Natural killer cell (primary cell): ENCODE measurements around the gene ZNF136. TPM values are rescaled to one million over a fixed set of nuclear protein-coding genes. Genes with fewer than 3 reads are reported as not detected.

Source experiments
- ATAC-seq, 3 donors: fragments of 150-1000 bp in 2 of 3; fragments of 200-7000 bp in 1 of 3; cut with Tn5 transposase; 1 replicate in 1 of 3; 2 replicates in 2 of 3; pipeline ENCODE4 v1.10.0; 2021; ENCODE audit warnings: mild to moderate bottlenecking in 2 of 3, moderate library complexity in 2 of 3
- DNase-seq, 2 donors: peaks; one replicate each; pipeline versions ENCODE4 v3.0.0 to v3.0.0-alpha.2; 2013 to 2021; ENCODE audit warnings: mixed read lengths in 1 of 2
- H3K27ac ChIP-seq: one replicate; pipeline ENCODE4 v1.5.1; 2013; ENCODE audit warnings: mild to moderate bottlenecking, low read length
- H3K27me3 ChIP-seq: one replicate; pipeline ENCODE4 v1.6.1; 2013; ENCODE audit warnings: low read length; ENCODE audit not compliant: control insufficient read depth, insufficient read depth
- H3K36me3 ChIP-seq: one replicate; pipeline ENCODE4 v1.6.1; 2013; ENCODE audit warnings: low read length; ENCODE audit not compliant: control insufficient read depth, insufficient read depth
- H3K4me1 ChIP-seq: one replicate; pipeline ENCODE4 v1.6.1; 2013; ENCODE audit warnings: low read length; ENCODE audit not compliant: control insufficient read depth, insufficient read depth
- H3K4me3 ChIP-seq: one replicate; pipeline ENCODE4 v1.5.1; 2013; ENCODE audit warnings: low read length
- H3K9me3 ChIP-seq: one replicate; pipeline ENCODE4 v1.6.1; 2013; ENCODE audit warnings: low read length; ENCODE audit not compliant: control insufficient read depth, insufficient read depth
- H3K27ac Mint-ChIP-seq, 2 donors: one replicate each; pipeline ENCODE4 v1.8.0; 2022; ENCODE audit warnings: mild to moderate bottlenecking in 2 of 2, mixed read lengths in 2 of 2, moderate library complexity in 1 of 2
- H3K27me3 Mint-ChIP-seq, 2 donors: one replicate each; pipeline ENCODE4 v1.8.0; 2022; ENCODE audit warnings: low read depth in 2 of 2, mixed read lengths in 2 of 2
- H3K36me3 Mint-ChIP-seq: one replicate; pipeline ENCODE4 v1.8.0; 2022; ENCODE audit warnings: mixed read lengths
- H3K4me1 Mint-ChIP-seq, 2 donors: one replicate each; pipeline ENCODE4 v1.8.0; 2022; ENCODE audit warnings: mixed read lengths in 2 of 2
- H3K4me3 Mint-ChIP-seq: one replicate; pipeline ENCODE4 v1.8.0; 2022; ENCODE audit warnings: mild to moderate bottlenecking, moderate library complexity, mixed read lengths
- H3K9me3 Mint-ChIP-seq, 2 donors: one replicate each; pipeline ENCODE4 v1.8.0; 2022; ENCODE audit warnings: mixed read lengths in 2 of 2
- CTCF ChIP-seq: fragments of 200-600 bp; IDR thresholded peaks from one replicate; pipeline ENCODE4 v1.8.0; 2022; ENCODE audit warnings: antibody characterized with exemption
- WGBS: methylation state at CpG from one replicate; pipeline ENCODE4 v1.1.7; 2013; ENCODE audit warnings: missing lambda C conversion rate; ENCODE audit not compliant: insufficient coverage; 5-methylcytosine and 5-hydroxymethylcytosine counted together
- intact Hi-C: fragments of 100-400 bp; cut with micrococcal nuclease; formaldehyde crosslinking; loops from one replicate; pipeline ENCODE4 v1.14.2; 2022
- total RNA-seq, 4 donors: library from RNA; stranded (reverse); fragments of 120-200 nt in 1 of 4; gene quantifications; one replicate each; pipeline versions ENCODE4 v1.2.3 to v1.2.4, GENCODE V29; 2013 to 2022

Gene ZNF136
- total RNA-seq, 3 donors from 2014 or later (not counting 1 experiment from before 2014, with no cell fraction given), result 31.5 to 47.7 (median 39.8) TPM

- no peak for TF ChIP-seq CTCF
- H3K27ac Mint-ChIP-seq, result no peak overlapping the region
- no peaks in the 10 kb centered on the region for H3K27me3 Mint-ChIP-seq
- H3K4me1 Mint-ChIP-seq, result no peaks in the 10 kb centered on the region
- H3K9me3 ChIP-seq, result peaks cover 9% of the 10 kb centered on the region
- 89% methylated on average over 1 of the region's 1 CpG for WGBS
- H3K9me3 Mint-ChIP-seq, result peaks cover 4% of the 10 kb centered on the region in 2 donors
- ATAC-seq (no peak), DNase-seq (no peak)
- no peak overlapping the region for H3K27ac ChIP-seq
- no peak overlapping the region for H3K4me3 ChIP-seq
- intact Hi-C loops, result no loop called here
- H3K4me3 Mint-ChIP-seq, result no peak overlapping the region
- no peaks in the 10 kb centered on the region for H3K4me1 ChIP-seq
- H3K27me3 ChIP-seq, result no peaks in the 10 kb centered on the region
- H3K36me3 ChIP-seq, result no peaks in the 10 kb centered on the region
- peaks cover 10% of the 10 kb centered on the region for H3K36me3 Mint-ChIP-seq
Observed at GRCh38 chr19:12222980-12223630, 60.2 kb downstream of the ZNF136 start.

GRCh38 chr19:12224676-12225075 is 61.8 kb downstream of the ZNF136 start:
- ATAC-seq (no peak), DNase-seq (no peak)
- peaks cover 8% of the 10 kb centered on the region for H3K9me3 ChIP-seq
- H3K4me3 Mint-ChIP-seq, result no peak overlapping the region
- WGBS, result 97% methylated on average over 6 of the region's 6 CpGs
- no peaks in the 10 kb centered on the region for H3K9me3 Mint-ChIP-seq
- H3K4me3 ChIP-seq, result no peak overlapping the region
- H3K27me3 Mint-ChIP-seq, result no peaks in the 10 kb centered on the region
- H3K4me1 ChIP-seq, result no peaks in the 10 kb centered on the region
- H3K4me1 Mint-ChIP-seq, result no peaks in the 10 kb centered on the region
- no peak overlapping the region for H3K27ac ChIP-seq
- no peak for TF ChIP-seq CTCF
- H3K27me3 ChIP-seq, result no peaks in the 10 kb centered on the region
- H3K36me3 Mint-ChIP-seq, result peaks cover 8% of the 10 kb centered on the region
- intact Hi-C loops, result no loop called here
- no peak overlapping the region for H3K27ac Mint-ChIP-seq
- no peaks in the 10 kb centered on the region for H3K36me3 ChIP-seq

- Mint-ChIP-seq H3K36me3 (peaks cover 24% of the 10 kb centered on the region), H3K9me3 (no peaks in the 10 kb centered on the region), H3K4me1 (peaks cover 13 to 17% of the 10 kb centered on the region in 2 donors), H3K27me3 (no peaks in the 10 kb centered on the region), H3K4me3 (no peak overlapping the region), H3K27ac (no peak overlapping the region)
- H3K27ac ChIP-seq, result no peak overlapping the region
- H3K4me3 ChIP-seq, result no peak overlapping the region
- H3K9me3 ChIP-seq, result peaks cover 2% of the 10 kb centered on the region
- ATAC-seq (no peak), DNase-seq (no peak)
- no peak for TF ChIP-seq CTCF
- no peaks in the 10 kb centered on the region for H3K4me1 ChIP-seq
- H3K36me3 ChIP-seq, result peaks cover 5% of the 10 kb centered on the region
- WGBS, result 93% methylated on average over 3 of the region's 3 CpGs
- no peaks in the 10 kb centered on the region for H3K27me3 ChIP-seq
- intact Hi-C loops, result no loop called here
Observed at GRCh38 chr19:12229990-12230389, 67.1 kb downstream of the ZNF136 start.
